ENCODE results near the gene ZMIZ1.

GRCh38 chr10:79103129-79103528 is 34.4 kb downstream of the ZMIZ1 start:
- TF ChIP-seq POLR2A (IDR thresholded peaks at IDR 0.05): no peak
- TF ChIP-seq, protein P1, sequence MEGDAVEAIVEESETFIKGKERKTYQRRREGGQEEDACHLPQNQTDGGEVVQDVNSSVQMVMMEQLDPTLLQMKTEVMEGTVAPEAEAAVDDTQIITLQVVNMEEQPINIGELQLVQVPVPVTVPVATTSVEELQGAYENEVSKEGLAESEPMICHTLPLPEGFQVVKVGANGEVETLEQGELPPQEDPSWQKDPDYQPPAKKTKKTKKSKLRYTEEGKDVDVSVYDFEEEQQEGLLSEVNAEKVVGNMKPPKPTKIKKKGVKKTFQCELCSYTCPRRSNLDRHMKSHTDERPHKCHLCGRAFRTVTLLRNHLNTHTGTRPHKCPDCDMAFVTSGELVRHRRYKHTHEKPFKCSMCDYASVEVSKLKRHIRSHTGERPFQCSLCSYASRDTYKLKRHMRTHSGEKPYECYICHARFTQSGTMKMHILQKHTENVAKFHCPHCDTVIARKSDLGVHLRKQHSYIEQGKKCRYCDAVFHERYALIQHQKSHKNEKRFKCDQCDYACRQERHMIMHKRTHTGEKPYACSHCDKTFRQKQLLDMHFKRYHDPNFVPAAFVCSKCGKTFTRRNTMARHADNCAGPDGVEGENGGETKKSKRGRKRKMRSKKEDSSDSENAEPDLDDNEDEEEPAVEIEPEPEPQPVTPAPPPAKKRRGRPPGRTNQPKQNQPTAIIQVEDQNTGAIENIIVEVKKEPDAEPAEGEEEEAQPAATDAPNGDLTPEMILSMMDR (IDR thresholded peaks at IDR 0.05): no peak

Measured in adrenal gland (tissue), 5 donors.